GM19452 (cell line): Measurements from ENCODE around the gene SUMO1.
"Not testable (repeated sequence)": the region's sequence is repeated elsewhere in the genome, so short reads cannot be mapped to it uniquely, and the experiment has no call there.

Experiments used
- ATAC-seq: cut with Tn5 transposase; IDR thresholded peaks from one replicate; pipeline ENCODE4 v1.9.1; 2021; ENCODE audit not compliant: unreplicated experiment

Gene SUMO1

GRCh38 chr2:202238234-202239197 lies at the start of gene SUMO1:
TSS of gene SUMO1 (minus strand) at chr2:202238597. CDS start at chr2:202238451, 146 bp downstream.
- ATAC-seq: peak; percentile 96

- no peak for ATAC-seq
Observed at GRCh38 chr2:202286595-202286994, 48.2 kb upstream of the SUMO1 start.

GRCh38 chr2:202278944-202279343 lies 40.5 kb upstream of the SUMO1 start:
- ATAC-seq: no peak

- ATAC-seq: no peak
Observed at GRCh38 chr2:202278036-202278760, 39.8 kb upstream of the SUMO1 start.

- not testable (repeated sequence) for ATAC-seq
Observed at GRCh38 chr2:202276078-202276720, 37.8 kb upstream of the SUMO1 start.

- no peak for ATAC-seq
Observed at GRCh38 chr2:202270487-202270886, 32.1 kb upstream of the SUMO1 start.

GRCh38 chr2:202269585-202269984 lies 31.2 kb upstream of the SUMO1 start:
- no peak for ATAC-seq

- ATAC-seq: no peak
Observed at GRCh38 chr2:202267495-202267894, 29.1 kb upstream of the SUMO1 start.

GRCh38 chr2:202265467-202266277 lies 27.3 kb upstream of the SUMO1 start, which contains the start of gene NOP58:
TSS of gene NOP58 (plus strand) at chr2:202265763. CDS start at chr2:202265942, 179 bp downstream.
- ATAC-seq: peak; percentile 86

GRCh38 chr2:202261531-202261930 lies 23.1 kb upstream of the SUMO1 start:
- ATAC-seq: no peak

GRCh38 chr2:202251494-202251893 lies 13.1 kb upstream of the SUMO1 start:
- no peak for ATAC-seq

- no peak for ATAC-seq
Observed at GRCh38 chr2:202249521-202250253, 11.3 kb upstream of the SUMO1 start.

GRCh38 chr2:202247710-202248109 lies 9.3 kb upstream of the SUMO1 start:
- not testable (repeated sequence) for ATAC-seq

- peak; percentile 31 for ATAC-seq
Observed at GRCh38 chr2:202237787-202238233, 587 bp downstream of the SUMO1 start.

- no peak for ATAC-seq
Observed at GRCh38 chr2:202221873-202222272, 16.5 kb downstream of the SUMO1 start.

- ATAC-seq: no peak
Observed at GRCh38 chr2:202215179-202215578, 23.2 kb downstream of the SUMO1 start.

- no peak for ATAC-seq
Observed at GRCh38 chr2:202208526-202208925, 29.9 kb downstream of the SUMO1 start.

GRCh38 chr2:202204855-202205254 lies 33.5 kb downstream of the SUMO1 start:
- no peak for ATAC-seq

GRCh38 chr2:202203348-202203747 lies 35.0 kb downstream of the SUMO1 start:
- no peak for ATAC-seq
